GM18511 (cell line): ENCODE data around the gene NOL3.

Experiments
- ATAC-seq: cut with Tn5 transposase; IDR thresholded peaks from one replicate; pipeline ENCODE4 v1.9.1; 2021; ENCODE audit warnings: mild to moderate bottlenecking, moderate library complexity; ENCODE audit not compliant: unreplicated experiment

NOL3 gene

DNA sequence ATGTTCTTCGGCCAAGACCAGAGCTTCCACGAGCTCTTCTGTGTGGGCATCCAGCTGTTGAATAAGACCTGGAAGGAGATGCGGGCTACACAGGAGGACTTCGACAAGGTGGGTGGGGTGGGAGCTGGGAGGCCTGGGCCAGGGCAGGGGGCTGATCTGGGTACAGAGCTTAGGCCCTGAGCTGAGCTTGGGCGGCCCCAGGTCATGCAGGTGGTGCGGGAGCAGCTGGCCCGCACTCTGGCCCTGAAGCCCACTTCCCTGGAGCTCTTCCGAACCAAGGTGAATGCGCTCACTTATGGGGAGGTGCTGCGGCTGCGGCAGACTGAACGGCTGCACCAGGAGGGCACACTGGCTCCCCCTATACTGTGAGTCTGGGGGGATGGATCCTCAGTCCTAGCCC, 32.1 kb downstream of the NOL3 start:
- ATAC-seq = no peak

GRCh38 chr16:67202956-67203493, 32.7 kb downstream of the NOL3 start:
- no peak for ATAC-seq

- ATAC-seq = no peak
These were observed 33.7 kb downstream of the NOL3 start for GRCh38 chr16:67204076-67204475.

DNA sequence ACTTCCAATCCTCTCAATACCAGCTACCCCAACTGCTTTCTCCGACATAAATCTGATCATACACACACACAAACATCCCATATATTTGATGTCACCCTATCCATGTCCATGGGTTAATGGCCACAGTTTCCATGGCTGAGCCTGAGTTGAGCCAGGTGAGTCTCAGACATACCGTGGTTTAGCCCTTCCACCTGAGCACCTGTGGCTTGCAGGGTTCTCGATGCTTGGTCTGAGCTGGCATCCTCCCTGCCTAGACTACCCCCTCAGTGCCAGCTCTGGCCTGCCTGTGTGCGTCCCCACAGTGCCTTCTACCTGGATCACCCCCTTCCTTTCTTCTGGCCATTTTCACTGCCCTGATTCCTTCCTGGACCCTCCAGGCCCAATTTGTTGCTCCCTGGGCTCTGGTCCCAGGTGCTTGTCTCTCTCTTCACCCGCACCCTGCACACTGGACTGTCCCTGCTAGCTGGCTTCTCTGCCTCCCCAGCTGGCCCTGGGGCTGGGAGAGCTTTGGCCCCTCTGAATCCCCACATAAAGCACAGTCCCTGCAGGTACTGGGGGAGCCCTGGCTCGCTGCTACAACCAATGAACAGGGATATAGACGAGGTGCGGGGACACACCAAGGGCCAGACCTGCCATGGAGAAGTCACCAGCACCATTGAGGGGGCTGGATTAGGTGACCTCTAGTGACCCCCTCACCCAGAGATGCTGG, 35.9 kb downstream of the NOL3 start:
- ATAC-seq = no peak

DNA sequence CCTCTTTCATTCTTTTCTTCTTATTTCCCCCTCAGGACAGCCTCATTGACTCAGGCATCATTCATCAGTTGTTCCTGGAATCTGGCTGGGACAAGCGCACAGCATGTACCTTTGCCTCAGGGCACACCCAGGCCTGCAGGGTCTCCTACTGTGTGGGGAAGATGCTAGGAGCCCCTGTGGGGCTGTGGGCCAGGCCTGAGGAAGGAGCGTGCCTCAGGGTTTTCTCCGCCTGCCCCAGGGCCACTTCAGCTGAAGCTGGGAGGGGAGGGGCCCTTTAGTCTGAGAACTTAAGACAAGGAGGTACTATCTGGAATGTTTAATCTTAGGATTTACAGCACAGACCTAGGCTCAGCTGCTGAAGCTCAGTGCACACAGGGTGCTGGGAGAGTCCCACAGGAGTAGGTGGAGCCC, 36.5 kb downstream of the NOL3 start:
- ATAC-seq = no peak

GRCh38 chr16:67207249-67208091, 37.1 kb downstream of the NOL3 start:
- no peak for ATAC-seq

- no peak for ATAC-seq
These were observed 38.0 kb downstream of the NOL3 start for GRCh38 chr16:67208154-67208896.

DNA sequence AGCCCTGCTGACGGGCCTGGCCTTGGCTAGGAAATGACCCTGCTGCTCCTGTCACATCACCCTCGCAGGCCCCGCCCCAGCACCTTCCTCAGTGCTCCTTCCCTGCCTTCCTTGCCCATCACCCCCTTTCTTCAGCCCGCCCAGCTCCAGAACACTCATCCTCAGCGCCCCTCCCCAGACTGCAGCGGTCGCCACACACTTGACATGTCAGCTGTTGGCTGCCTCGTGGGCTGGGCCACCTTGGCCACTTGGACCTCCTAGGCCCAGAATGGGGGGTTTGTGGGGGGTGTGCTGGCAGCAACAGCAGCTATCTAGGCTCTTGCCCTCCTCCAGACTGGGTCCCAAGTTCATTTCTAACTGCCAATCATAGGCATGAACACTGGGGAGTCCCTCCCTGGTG, 39.2 kb downstream of the NOL3 start:
- no peak for ATAC-seq

GRCh38 chr16:67210069-67210937, 40.0 kb downstream of the NOL3 start:
- ATAC-seq = no peak

DNA sequence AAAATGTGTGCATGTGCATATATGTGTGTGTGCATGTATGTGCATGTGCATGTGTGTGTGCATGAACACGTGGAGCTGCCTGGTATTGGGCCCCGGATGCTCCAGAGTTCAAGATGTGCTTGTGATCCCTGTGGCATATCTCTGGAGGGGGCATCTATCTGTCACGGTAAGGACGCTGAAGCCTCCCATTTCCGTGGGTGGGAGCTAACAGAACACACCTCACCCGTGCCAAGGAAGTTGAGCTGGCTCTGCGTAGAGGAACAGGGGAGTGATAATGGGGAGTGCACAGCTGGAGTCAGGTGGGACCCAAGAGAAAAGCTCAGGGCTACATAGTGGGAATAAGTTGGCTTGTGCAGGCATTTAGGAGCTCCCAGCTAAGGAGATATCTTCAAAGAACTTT, 41.3 kb downstream of the NOL3 start:
- no peak for ATAC-seq

DNA sequence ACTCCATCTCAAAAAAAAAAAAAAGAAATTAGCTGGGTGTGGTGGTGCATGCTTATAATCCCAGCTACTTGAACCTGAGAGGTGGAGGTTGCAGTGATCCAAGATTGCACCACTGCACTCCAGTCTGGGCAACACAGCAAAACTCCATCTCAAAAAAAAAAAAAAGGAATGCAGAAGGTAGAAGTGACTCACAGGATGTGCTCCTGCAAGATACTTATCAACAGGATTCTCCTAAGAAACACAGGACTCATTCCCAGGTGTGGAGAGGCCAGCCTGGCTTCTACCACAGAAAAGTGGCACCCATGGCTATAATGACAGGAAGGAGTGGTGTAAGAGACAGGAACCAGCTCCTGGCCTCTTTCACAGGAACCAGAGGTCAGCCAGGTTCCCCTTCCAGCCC, 42.4 kb downstream of the NOL3 start:
- no peak for ATAC-seq

DNA sequence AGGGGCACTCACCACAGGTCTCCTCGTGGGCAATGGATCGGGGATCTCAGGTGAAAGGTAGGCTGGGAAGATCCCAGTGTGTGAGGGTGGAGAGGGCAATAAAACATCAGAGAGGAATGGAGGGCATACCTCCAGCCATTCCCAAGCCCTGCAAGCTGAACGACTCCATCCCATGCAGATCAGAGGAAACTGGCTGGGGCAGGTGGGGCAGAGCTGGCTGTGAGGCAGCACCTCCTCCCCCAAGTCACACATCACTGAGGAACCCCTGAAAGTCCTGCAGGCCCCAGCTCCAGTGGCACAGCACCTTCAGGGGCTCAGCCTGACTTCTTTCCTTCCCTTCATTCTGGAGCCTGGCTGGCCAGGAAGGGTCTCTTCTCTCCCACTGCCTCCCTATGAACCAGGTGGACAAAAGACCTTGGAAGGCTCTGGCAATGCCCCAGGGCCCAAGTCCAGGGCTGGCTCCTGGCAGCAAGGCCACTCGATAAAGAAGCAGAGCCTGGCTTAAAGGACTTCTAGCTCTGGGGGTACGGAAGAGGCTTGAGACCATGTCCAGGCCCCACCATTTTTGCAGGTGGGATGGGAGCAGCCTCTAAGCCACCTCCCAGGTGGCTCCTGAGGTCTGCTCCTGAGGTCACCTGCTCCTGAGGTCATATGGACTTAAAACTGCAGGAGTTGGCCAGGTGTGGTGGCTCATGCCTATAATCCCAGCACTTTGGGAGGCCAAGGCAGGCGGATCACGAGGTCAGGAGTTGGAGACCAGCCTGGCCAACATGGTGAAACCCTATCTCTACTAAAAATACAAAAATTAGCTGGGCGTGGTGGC, 43.1 kb downstream of the NOL3 start:
- ATAC-seq = no peak

DNA sequence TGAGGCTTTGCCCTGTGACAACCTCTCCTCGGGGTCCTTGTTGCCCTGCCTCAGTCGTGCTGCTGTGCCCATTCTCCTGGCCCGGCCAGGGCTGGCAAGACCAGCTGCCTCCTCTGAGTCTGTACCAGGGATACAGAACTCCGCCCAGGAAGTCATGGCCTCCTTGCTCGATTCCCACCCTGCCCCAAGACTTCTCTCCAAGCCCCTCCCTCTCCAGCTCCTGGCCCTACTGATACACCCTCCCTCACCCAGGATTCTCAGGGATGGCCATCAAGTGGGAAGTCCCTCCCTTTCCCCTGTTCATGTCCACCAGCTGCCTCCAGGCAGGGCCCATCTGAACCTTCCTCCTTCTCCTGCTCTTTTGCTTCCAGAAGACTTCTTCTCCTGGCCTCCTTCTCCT, 45.4 kb downstream of the NOL3 start:
- no peak for ATAC-seq

GRCh38 chr16:67216612-67217490, 46.5 kb downstream of the NOL3 start:
- no peak for ATAC-seq

DNA sequence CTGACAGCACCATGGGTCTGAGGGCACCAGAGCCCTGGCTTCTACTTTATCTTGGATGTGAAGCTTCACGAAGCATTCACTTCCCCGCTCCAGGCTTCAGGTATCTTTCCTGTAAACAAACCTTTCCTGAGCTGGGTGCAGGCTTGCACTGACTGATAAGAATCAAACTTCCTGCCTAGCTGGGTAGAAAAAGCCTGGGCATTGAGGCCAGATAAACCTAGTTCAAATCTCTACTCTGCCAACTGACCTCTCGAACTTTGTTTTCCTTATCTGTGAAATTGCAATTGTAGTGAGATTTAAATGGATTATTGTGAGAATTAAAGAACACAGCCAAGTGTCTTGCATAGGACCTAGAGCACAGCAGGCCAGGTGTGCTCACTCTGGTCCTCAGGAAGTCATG, 53.7 kb downstream of the NOL3 start:
- no peak for ATAC-seq
